K562 (cell line): ENCODE data around the gene SNCA. TPM values are rescaled to one million over a fixed set of nuclear protein-coding genes. Genes with fewer than 3 reads are reported as not detected.

Source experiments
- CREBBP ChIP-seq: IDR thresholded peaks from one replicate; pipeline ENCODE4 v1.6.1; 2012; ENCODE audit warnings: low read depth, mild to moderate bottlenecking, control low read depth, inconsistent platforms, low read length
- RBFOX2 ChIP-seq: fragments of 200-400 bp; formaldehyde crosslinking; IDR thresholded peaks from 2 replicates; pipeline ENCODE4 v1.6.1; 2017; ENCODE audit warnings: low read depth, mild to moderate bottlenecking, low read length, moderate library complexity
- SETDB1 ChIP-seq: IDR thresholded peaks from one replicate; pipeline ENCODE4 v1.6.1; 2012; ENCODE audit warnings: low read length, control low read depth, inconsistent platforms
- ZBTB8A ChIP-seq: fragments of 450-650 bp; IDR thresholded peaks from 2 replicates; pipeline ENCODE4 v1.6.1; 2018; ENCODE audit warnings: mild to moderate bottlenecking, moderate library complexity; ENCODE audit not compliant: partially characterized antibody
- ZNF263 ChIP-seq: sonication (generic); formaldehyde crosslinking; IDR thresholded peaks from 2 replicates; pipeline ENCODE4 v1.8.0; 2022; ENCODE audit warnings: mild to moderate bottlenecking, missing genetic modification reagents, borderline replicate concordance
- polyA plus RNA-seq, 8 experiments: library from polyadenylated mRNA; depleted of rRNA in 4 of 8; stranded (reverse) in 5 of 8; unstranded in 3 of 8; fragments of >200 nt; fragmentation: Nextera tagmentation in 2 of 8; fragmentation: Illumina TruSeq in 1 of 8; extraction: Ambion mirVana in 2 of 8; extraction: Trizol in 1 of 8; gene quantifications; 2 replicates each; pipeline versions ENCODE4 v1.2.1 to v1.2.3, GENCODE V29; 2011 to 2014; ENCODE audit warnings: inconsistent platforms in 1 of 8, missing spikeins in 1 of 8
- total RNA-seq, 7 experiments: library from RNA; depleted of rRNA in 6 of 7; stranded (reverse); fragments of >200 nt in 6 of 7; fragmentation: Illumina TruSeq in 2 of 7; extraction: Trizol in 2 of 7; gene quantifications; 2 replicates each; pipeline versions ENCODE4 v1.2.1 to v1.2.3, GENCODE V29; 2011 to 2021; ENCODE audit warnings: low replicate concordance in 1 of 7
- TF ChIP-seq, protein P1 (sequence below): fragments of 450-650 bp; IDR thresholded peaks from 2 replicates; pipeline ENCODE4 v1.6.1; 2016; ENCODE audit warnings: mild to moderate bottlenecking, moderate library complexity
- TF ChIP-seq, protein P2 (sequence below): fragments of 250-450 bp; sonication (Bioruptor Pico); IDR thresholded peaks from 2 replicates; pipeline ENCODE4 v1.8.0; 2022; ENCODE audit warnings: inconsistent platforms
- TF ChIP-seq, protein P3 (sequence below), 2 experiments: IDR thresholded peaks; 2 replicates each; pipeline ENCODE4 v1.6.1; 2011; ENCODE audit warnings: borderline replicate concordance in 1 of 2, control low read depth in 1 of 2, low read depth in 1 of 2, low read length in 1 of 2, mild to moderate bottlenecking in 1 of 2, mixed read lengths in 1 of 2, moderate library complexity in 1 of 2; ENCODE audit not compliant: insufficient read depth in 1 of 2, insufficient read length in 1 of 2, poor library complexity in 1 of 2, severe bottlenecking in 1 of 2; ENCODE audit errors: extremely low read depth in 1 of 2
- TF ChIP-seq, protein P4 (sequence below): sonication (generic); formaldehyde crosslinking; IDR thresholded peaks from 2 replicates; pipeline ENCODE4 v1.8.0; 2022; ENCODE audit warnings: missing genetic modification reagents, mild to moderate bottlenecking, moderate library complexity, borderline replicate concordance
- TF ChIP-seq, protein P5 (sequence below): fragments of 450-650 bp; formaldehyde crosslinking; IDR thresholded peaks from 2 replicates; pipeline ENCODE4 v1.4.0; 2020; ENCODE audit warnings: mild to moderate bottlenecking, moderate library complexity

Gene SNCA
- total and polyA plus RNA-seq, 9 of the 15 experiments (the other 6 are each of a cell fraction or from before 2014, with no cell fraction given): 1.7 to 12.6 (median 3.6) TPM

DNA sequence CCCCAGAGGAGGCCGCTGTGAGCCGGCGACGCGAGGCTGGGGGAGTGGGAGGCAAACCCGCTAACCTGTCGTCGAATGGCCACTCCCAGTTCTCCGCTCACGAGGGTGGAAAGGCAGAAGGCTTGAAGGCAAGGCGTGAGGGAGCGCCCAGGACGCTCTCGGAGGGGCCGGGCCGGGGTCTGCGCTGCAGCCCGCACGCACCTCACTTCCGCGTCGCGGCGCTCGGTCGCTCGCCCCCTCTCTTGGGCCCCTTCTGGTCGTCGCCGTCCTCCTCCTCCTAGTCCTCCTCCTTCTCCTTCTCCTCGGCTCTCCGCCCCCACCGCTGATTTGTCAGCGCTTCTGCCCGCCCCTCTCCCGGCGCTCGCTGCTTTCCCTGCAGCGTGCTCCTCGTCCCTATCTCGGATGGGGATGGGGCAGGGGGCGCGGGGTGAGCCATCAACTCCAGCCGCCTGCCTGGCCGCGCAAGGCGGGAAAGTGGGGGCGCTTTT, at the start of gene SNCA (continued):
- TF ChIP-seq, protein P1, sequence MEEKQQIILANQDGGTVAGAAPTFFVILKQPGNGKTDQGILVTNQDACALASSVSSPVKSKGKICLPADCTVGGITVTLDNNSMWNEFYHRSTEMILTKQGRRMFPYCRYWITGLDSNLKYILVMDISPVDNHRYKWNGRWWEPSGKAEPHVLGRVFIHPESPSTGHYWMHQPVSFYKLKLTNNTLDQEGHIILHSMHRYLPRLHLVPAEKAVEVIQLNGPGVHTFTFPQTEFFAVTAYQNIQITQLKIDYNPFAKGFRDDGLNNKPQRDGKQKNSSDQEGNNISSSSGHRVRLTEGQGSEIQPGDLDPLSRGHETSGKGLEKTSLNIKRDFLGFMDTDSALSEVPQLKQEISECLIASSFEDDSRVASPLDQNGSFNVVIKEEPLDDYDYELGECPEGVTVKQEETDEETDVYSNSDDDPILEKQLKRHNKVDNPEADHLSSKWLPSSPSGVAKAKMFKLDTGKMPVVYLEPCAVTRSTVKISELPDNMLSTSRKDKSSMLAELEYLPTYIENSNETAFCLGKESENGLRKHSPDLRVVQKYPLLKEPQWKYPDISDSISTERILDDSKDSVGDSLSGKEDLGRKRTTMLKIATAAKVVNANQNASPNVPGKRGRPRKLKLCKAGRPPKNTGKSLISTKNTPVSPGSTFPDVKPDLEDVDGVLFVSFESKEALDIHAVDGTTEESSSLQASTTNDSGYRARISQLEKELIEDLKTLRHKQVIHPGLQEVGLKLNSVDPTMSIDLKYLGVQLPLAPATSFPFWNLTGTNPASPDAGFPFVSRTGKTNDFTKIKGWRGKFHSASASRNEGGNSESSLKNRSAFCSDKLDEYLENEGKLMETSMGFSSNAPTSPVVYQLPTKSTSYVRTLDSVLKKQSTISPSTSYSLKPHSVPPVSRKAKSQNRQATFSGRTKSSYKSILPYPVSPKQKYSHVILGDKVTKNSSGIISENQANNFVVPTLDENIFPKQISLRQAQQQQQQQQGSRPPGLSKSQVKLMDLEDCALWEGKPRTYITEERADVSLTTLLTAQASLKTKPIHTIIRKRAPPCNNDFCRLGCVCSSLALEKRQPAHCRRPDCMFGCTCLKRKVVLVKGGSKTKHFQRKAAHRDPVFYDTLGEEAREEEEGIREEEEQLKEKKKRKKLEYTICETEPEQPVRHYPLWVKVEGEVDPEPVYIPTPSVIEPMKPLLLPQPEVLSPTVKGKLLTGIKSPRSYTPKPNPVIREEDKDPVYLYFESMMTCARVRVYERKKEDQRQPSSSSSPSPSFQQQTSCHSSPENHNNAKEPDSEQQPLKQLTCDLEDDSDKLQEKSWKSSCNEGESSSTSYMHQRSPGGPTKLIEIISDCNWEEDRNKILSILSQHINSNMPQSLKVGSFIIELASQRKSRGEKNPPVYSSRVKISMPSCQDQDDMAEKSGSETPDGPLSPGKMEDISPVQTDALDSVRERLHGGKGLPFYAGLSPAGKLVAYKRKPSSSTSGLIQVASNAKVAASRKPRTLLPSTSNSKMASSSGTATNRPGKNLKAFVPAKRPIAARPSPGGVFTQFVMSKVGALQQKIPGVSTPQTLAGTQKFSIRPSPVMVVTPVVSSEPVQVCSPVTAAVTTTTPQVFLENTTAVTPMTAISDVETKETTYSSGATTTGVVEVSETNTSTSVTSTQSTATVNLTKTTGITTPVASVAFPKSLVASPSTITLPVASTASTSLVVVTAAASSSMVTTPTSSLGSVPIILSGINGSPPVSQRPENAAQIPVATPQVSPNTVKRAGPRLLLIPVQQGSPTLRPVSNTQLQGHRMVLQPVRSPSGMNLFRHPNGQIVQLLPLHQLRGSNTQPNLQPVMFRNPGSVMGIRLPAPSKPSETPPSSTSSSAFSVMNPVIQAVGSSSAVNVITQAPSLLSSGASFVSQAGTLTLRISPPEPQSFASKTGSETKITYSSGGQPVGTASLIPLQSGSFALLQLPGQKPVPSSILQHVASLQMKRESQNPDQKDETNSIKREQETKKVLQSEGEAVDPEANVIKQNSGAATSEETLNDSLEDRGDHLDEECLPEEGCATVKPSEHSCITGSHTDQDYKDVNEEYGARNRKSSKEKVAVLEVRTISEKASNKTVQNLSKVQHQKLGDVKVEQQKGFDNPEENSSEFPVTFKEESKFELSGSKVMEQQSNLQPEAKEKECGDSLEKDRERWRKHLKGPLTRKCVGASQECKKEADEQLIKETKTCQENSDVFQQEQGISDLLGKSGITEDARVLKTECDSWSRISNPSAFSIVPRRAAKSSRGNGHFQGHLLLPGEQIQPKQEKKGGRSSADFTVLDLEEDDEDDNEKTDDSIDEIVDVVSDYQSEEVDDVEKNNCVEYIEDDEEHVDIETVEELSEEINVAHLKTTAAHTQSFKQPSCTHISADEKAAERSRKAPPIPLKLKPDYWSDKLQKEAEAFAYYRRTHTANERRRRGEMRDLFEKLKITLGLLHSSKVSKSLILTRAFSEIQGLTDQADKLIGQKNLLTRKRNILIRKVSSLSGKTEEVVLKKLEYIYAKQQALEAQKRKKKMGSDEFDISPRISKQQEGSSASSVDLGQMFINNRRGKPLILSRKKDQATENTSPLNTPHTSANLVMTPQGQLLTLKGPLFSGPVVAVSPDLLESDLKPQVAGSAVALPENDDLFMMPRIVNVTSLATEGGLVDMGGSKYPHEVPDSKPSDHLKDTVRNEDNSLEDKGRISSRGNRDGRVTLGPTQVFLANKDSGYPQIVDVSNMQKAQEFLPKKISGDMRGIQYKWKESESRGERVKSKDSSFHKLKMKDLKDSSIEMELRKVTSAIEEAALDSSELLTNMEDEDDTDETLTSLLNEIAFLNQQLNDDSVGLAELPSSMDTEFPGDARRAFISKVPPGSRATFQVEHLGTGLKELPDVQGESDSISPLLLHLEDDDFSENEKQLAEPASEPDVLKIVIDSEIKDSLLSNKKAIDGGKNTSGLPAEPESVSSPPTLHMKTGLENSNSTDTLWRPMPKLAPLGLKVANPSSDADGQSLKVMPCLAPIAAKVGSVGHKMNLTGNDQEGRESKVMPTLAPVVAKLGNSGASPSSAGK: peak; percentile 58; the same call in 1 of the 2 replicates
- TF ChIP-seq, protein P2, sequence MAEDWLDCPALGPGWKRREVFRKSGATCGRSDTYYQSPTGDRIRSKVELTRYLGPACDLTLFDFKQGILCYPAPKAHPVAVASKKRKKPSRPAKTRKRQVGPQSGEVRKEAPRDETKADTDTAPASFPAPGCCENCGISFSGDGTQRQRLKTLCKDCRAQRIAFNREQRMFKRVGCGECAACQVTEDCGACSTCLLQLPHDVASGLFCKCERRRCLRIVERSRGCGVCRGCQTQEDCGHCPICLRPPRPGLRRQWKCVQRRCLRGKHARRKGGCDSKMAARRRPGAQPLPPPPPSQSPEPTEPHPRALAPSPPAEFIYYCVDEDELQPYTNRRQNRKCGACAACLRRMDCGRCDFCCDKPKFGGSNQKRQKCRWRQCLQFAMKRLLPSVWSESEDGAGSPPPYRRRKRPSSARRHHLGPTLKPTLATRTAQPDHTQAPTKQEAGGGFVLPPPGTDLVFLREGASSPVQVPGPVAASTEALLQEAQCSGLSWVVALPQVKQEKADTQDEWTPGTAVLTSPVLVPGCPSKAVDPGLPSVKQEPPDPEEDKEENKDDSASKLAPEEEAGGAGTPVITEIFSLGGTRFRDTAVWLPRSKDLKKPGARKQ (CRISPR knock-in tag): no peak
- TF ChIP-seq RBFOX2: peak; percentile 50
- TF ChIP-seq CREBBP: no peak
- TF ChIP-seq, protein P3, sequence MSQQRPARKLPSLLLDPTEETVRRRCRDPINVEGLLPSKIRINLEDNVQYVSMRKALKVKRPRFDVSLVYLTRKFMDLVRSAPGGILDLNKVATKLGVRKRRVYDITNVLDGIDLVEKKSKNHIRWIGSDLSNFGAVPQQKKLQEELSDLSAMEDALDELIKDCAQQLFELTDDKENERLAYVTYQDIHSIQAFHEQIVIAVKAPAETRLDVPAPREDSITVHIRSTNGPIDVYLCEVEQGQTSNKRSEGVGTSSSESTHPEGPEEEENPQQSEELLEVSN (IDR thresholded peaks at IDR 0.05; ENCODE audit: borderline replicate concordance in 1 of 2, extremely low read depth in 1 of 2, insufficient read depth in 1 of 2, insufficient read length in 1 of 2, low read depth in 1 of 2, low read length in 1 of 2, poor library complexity in 1 of 2, severe bottlenecking in 1 of 2): peak; percentile 40 to 62
- TF ChIP-seq SETDB1: no peak
- TF ChIP-seq, protein P4, sequence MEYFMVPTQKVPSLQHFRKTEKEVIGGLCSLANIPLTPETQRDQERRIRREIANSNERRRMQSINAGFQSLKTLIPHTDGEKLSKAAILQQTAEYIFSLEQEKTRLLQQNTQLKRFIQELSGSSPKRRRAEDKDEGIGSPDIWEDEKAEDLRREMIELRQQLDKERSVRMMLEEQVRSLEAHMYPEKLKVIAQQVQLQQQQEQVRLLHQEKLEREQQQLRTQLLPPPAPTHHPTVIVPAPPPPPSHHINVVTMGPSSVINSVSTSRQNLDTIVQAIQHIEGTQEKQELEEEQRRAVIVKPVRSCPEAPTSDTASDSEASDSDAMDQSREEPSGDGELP (CRISPR knock-in tag): no peak
- peak; percentile 88; the same call in 1 of the 2 replicates for TF ChIP-seq ZNF263 (CRISPR knock-in tag)
- TF ChIP-seq ZBTB8A: no peak
- TF ChIP-seq, protein P5, sequence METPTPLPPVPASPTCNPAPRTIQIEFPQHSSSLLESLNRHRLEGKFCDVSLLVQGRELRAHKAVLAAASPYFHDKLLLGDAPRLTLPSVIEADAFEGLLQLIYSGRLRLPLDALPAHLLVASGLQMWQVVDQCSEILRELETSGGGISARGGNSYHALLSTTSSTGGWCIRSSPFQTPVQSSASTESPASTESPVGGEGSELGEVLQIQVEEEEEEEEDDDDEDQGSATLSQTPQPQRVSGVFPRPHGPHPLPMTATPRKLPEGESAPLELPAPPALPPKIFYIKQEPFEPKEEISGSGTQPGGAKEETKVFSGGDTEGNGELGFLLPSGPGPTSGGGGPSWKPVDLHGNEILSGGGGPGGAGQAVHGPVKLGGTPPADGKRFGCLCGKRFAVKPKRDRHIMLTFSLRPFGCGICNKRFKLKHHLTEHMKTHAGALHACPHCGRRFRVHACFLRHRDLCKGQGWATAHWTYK: no peak
